Measurements from ENCODE around the gene CLCA2.
A peak's percentile ranks its signal among the peaks of the same experiment; 100 is the strongest.

CLCA2 gene

GRCh38 chr1:86423873-86424272 lies at the start of gene CLCA2:
Gene CLCA2, plus strand, starts transcription at chr1:86424171. Its CDS starts 77 bp downstream, at chr1:86424248.
- DNase-seq (ENCODE audit: low read depth), result no peak

- DNase-seq (ENCODE audit: low read depth), result no peak
Observed at GRCh38 chr1:86375688-86376087, 48.3 kb upstream of the CLCA2 start.

GRCh38 chr1:86377341-86377740 lies 46.6 kb upstream of the CLCA2 start:
- DNase-seq (ENCODE audit: low read depth), result no peak

- no peak for DNase-seq (ENCODE audit: low read depth)
Observed at GRCh38 chr1:86378813-86379212, 45.2 kb upstream of the CLCA2 start.

- no peak for DNase-seq (ENCODE audit: low read depth)
Observed at GRCh38 chr1:86380257-86380861, 43.6 kb upstream of the CLCA2 start.

- DNase-seq (ENCODE audit: low read depth), result no peak
Observed at GRCh38 chr1:86381223-86381622, 42.7 kb upstream of the CLCA2 start.

GRCh38 chr1:86382878-86383277 lies 41.1 kb upstream of the CLCA2 start:
- DNase-seq (ENCODE audit: low read depth), result no peak

GRCh38 chr1:86387916-86388627 lies 35.9 kb upstream of the CLCA2 start:
- no peak for DNase-seq (ENCODE audit: low read depth)

GRCh38 chr1:86388777-86389176 lies 35.2 kb upstream of the CLCA2 start:
- DNase-seq (ENCODE audit: low read depth), result no peak

GRCh38 chr1:86389307-86389706 lies 34.7 kb upstream of the CLCA2 start:
- DNase-seq (ENCODE audit: low read depth), result no peak

- DNase-seq (ENCODE audit: low read depth), result no peak
Observed at GRCh38 chr1:86394416-86394815, 29.6 kb upstream of the CLCA2 start.

GRCh38 chr1:86395751-86396497 lies 28.0 kb upstream of the CLCA2 start, which contains the start of gene ODF2L:
Gene ODF2L, minus strand, starts transcription at chr1:86396323. Its CDS starts 9,296 bp downstream, at chr1:86387027.
- DNase-seq (ENCODE audit: low read depth), result peak; percentile 78

- no peak for DNase-seq (ENCODE audit: low read depth)
Observed at GRCh38 chr1:86396498-86396890, 27.5 kb upstream of the CLCA2 start.

- no peak for DNase-seq (ENCODE audit: low read depth)
Observed at GRCh38 chr1:86409416-86410021, 14.5 kb upstream of the CLCA2 start.

- no peak for DNase-seq (ENCODE audit: low read depth)
Observed at GRCh38 chr1:86410879-86411278, 13.1 kb upstream of the CLCA2 start.

GRCh38 chr1:86416343-86416742 lies 7.6 kb upstream of the CLCA2 start:
- no peak for DNase-seq (ENCODE audit: low read depth)

GRCh38 chr1:86419277-86419903 lies 4.6 kb upstream of the CLCA2 start:
- DNase-seq (ENCODE audit: low read depth), result no peak

GRCh38 chr1:86421601-86422280 lies 2.2 kb upstream of the CLCA2 start:
- DNase-seq (ENCODE audit: low read depth), result no peak

- DNase-seq (ENCODE audit: low read depth), result no peak
Observed at GRCh38 chr1:86423473-86423872, 498 bp upstream of the CLCA2 start.

GRCh38 chr1:86429122-86429725 lies 5.3 kb downstream of the CLCA2 start:
- DNase-seq (ENCODE audit: low read depth), result no peak

GRCh38 chr1:86429835-86430234 lies 5.9 kb downstream of the CLCA2 start:
- DNase-seq (ENCODE audit: low read depth), result no peak
